Measurements from ENCODE around the gene ALDOB. TPM values are rescaled to one million over a fixed set of nuclear protein-coding genes. Genes with fewer than 3 reads are reported as not detected.

ALDOB gene
- total and polyA plus RNA-seq, 2 of the 13 experiments (the other 11 are each of a cell fraction or from before 2014, with no cell fraction given) = 0.29 to 0.97 TPM

GRCh38 chr9:101465326-101465915, 29.8 kb upstream of the ALDOB start:
- Histone ChIP-seq H3K4me1 (ENCODE audit: insufficient read depth, low read length) (peaks cover 26% of the 10 kb centered on the region), H3K4me2 (ENCODE audit: low read depth, low read length) (0 out of 2 replicates have a peak overlapping the region, but pooled peaks have one; percentile 35), H3K9ac (ENCODE audit: insufficient read depth, low read depth, low read length) (no peak overlapping the region), H2AFZ (ENCODE audit: low read length) (no peak overlapping the region), H3K27me3 (ENCODE audit: control insufficient read depth in 1 of 2, insufficient read depth in 2 of 2, low read length in 2 of 2) (no peaks in the 10 kb centered on the region), H3K36me3 (replicated peaks in 1 of 2; ENCODE audit: control insufficient read depth in 1 of 2, insufficient read depth in 2 of 2, low read length in 2 of 2) (no peaks in the 10 kb centered on the region), H3K27ac (ENCODE audit: extremely low read length, insufficient read depth, low read length) (no peak overlapping the region), H3K79me2 (ENCODE audit: insufficient read depth, low read length) (no peaks in the 10 kb centered on the region), H4K20me1 (ENCODE audit: insufficient read depth, low read length) (no peaks in the 10 kb centered on the region), H3K9me3 (ENCODE audit: low read length) (no peaks in the 10 kb centered on the region), H3K4me3 (replicated peaks in 1 of 3; ENCODE audit: insufficient read depth in 1 of 3, low read depth in 2 of 3, low read length in 3 of 3) (no peak overlapping the region)
- in situ Hi-C loops (cut with HindIII; ENCODE audit: extremely low pct_ligation_motif_present, low pct_unique_long_range_greater_than_20kb) (no loop called here), intact Hi-C loops (cut with micrococcal nuclease; ENCODE audit: unreplicated experiment) (loop anchor here (1.0 kb wide), 1 partner anchor 65 kb away; no protein-coding TSS in a partner anchor)
- BruUV-seq (replicated peaks) = no TSS peak
- ChIA-PET CTCF (ENCODE audit: low intra/inter-chr PET ratio, low total read pairs) (interaction anchor here (1.7 to 1.8 kb wide), 2 partner anchors 65 to 102 kb away, joined by 3 to 6 read pairs; no protein-coding TSS in a partner anchor), POLR2A (no interaction called here)
- peak; percentile 93 for ATAC-seq
- FAIRE-seq = peak; percentile 76
- WGBS (ENCODE audit: low lambda C conversion rate) = 13% methylated on average over 6 of the region's 6 CpGs
- DNase-seq (ENCODE audit: low spot score) = peak; percentile 69
- peak; percentile 27 for TF ChIP-seq XRCC5 (optimal IDR thresholded peaks at IDR 0.05; ENCODE audit: low read length)
- no peak for TF ChIP-seq ZNF296 (CRISPR knock-in tag; conservative IDR thresholded peaks at IDR 0.05)
- no peak for TF ChIP-seq ZNF17 (CRISPR knock-in tag; IDR thresholded peaks at IDR 0.05)
- no peak for TF ChIP-seq PITX1 (CRISPR knock-in tag; IDR thresholded peaks at IDR 0.05)
- no peak for TF ChIP-seq ZNF766 (CRISPR knock-in tag; IDR thresholded peaks at IDR 0.05; ENCODE audit: borderline replicate concordance)
- TF ChIP-seq STAG1 (CRISPR knock-in tag; IDR thresholded peaks at IDR 0.05) = peak; percentile 57
- no peak for TF ChIP-seq SETDB1 (CRISPR knock-in tag; IDR thresholded peaks at IDR 0.05; ENCODE audit: borderline replicate concordance)
- TF ChIP-seq NR2C2 (CRISPR knock-in tag; IDR thresholded peaks at IDR 0.05; ENCODE audit: borderline replicate concordance) = no peak
- no peak for TF ChIP-seq PAWR (CRISPR knock-in tag; IDR thresholded peaks at IDR 0.05; ENCODE audit: borderline replicate concordance)
- no peak for TF ChIP-seq ARNT (IDR thresholded peaks at IDR 0.05)
- TF ChIP-seq FOXM1 (CRISPR knock-in tag; IDR thresholded peaks at IDR 0.05) = no peak
- peak; percentile 69 for TF ChIP-seq CTCF (CRISPR knock-in tag; IDR thresholded peaks at IDR 0.05)
- TF ChIP-seq ZNF20 (CRISPR knock-in tag; IDR thresholded peaks at IDR 0.05) = no peak
- peak; percentile 14; the same call in 1 of the 2 replicates for TF ChIP-seq SMC3 (IDR thresholded peaks at IDR 0.05; ENCODE audit: low read length)
- TF ChIP-seq CEBPB (IDR thresholded peaks at IDR 0.05; ENCODE audit: borderline replicate concordance, low read depth, low read length) = peak; percentile 57; the same call in 1 of the 2 replicates
- no peak for TF ChIP-seq NFIB (CRISPR knock-in tag; IDR thresholded peaks at IDR 0.05; ENCODE audit: borderline replicate concordance)
- TF ChIP-seq MIXL1 (CRISPR knock-in tag; IDR thresholded peaks at IDR 0.05) = 0 out of 2 replicates have a peak, but pooled peaks have one; percentile 27
- TF ChIP-seq CEBPG (CRISPR knock-in tag; IDR thresholded peaks at IDR 0.05) = peak; percentile 77
- TF ChIP-seq CBX5 (CRISPR knock-in tag; IDR thresholded peaks at IDR 0.05; ENCODE audit: borderline replicate concordance) = no peak
- TF ChIP-seq SNAPC5 (CRISPR knock-in tag; IDR thresholded peaks at IDR 0.05; ENCODE audit: borderline replicate concordance) = no peak
